ENCODE data around the gene MMP24OS. TPM values are rescaled to one million over a fixed set of nuclear protein-coding genes. Genes with fewer than 3 reads are reported as not detected.

Gene MMP24OS
- total RNA-seq, 1 donor: 20.1 TPM

- no peaks in the 10 kb centered on the region for H3K27me3 ChIP-seq (ENCODE audit: insufficient read depth, low read length)
- H3K4me1 ChIP-seq (ENCODE audit: insufficient read depth, low read length): peaks cover 15% of the 10 kb centered on the region
- no peak overlapping the region for H3K4me3 ChIP-seq (ENCODE audit: low read length)
- no peaks in the 10 kb centered on the region for H3K9me3 ChIP-seq (ENCODE audit: low read depth, low read length)
These were observed 37.7 kb downstream of the MMP24OS start for GRCh38 chr20:35240083-35240810.

GRCh38 chr20:35238735-35239134 is 39.2 kb downstream of the MMP24OS start:
- no peaks in the 10 kb centered on the region for H3K9me3 ChIP-seq (ENCODE audit: low read depth, low read length)
- no peaks in the 10 kb centered on the region for H3K27me3 ChIP-seq (ENCODE audit: insufficient read depth, low read length)
- peaks cover 15% of the 10 kb centered on the region for H3K4me1 ChIP-seq (ENCODE audit: insufficient read depth, low read length)
- no peak overlapping the region for H3K4me3 ChIP-seq (ENCODE audit: low read length)

GRCh38 chr20:35238170-35238569 is 39.8 kb downstream of the MMP24OS start:
- Histone ChIP-seq H3K4me3 (ENCODE audit: low read length) (no peak overlapping the region), H3K9me3 (ENCODE audit: low read depth, low read length) (no peaks in the 10 kb centered on the region), H3K27me3 (ENCODE audit: insufficient read depth, low read length) (no peaks in the 10 kb centered on the region), H3K4me1 (ENCODE audit: insufficient read depth, low read length) (peaks cover 15% of the 10 kb centered on the region)

- Histone ChIP-seq H3K4me3 (ENCODE audit: low read length) (no peak overlapping the region), H3K4me1 (ENCODE audit: insufficient read depth, low read length) (peaks cover 15% of the 10 kb centered on the region), H3K27me3 (ENCODE audit: insufficient read depth, low read length) (no peaks in the 10 kb centered on the region), H3K9me3 (ENCODE audit: low read depth, low read length) (no peaks in the 10 kb centered on the region)
These were observed 40.4 kb downstream of the MMP24OS start for GRCh38 chr20:35237486-35237885.

- Histone ChIP-seq H3K9me3 (ENCODE audit: low read depth, low read length) (no peaks in the 10 kb centered on the region), H3K27me3 (ENCODE audit: insufficient read depth, low read length) (no peaks in the 10 kb centered on the region), H3K4me1 (ENCODE audit: insufficient read depth, low read length) (peaks cover 15% of the 10 kb centered on the region), H3K4me3 (ENCODE audit: low read length) (no peak overlapping the region)
These were observed 42.0 kb downstream of the MMP24OS start for GRCh38 chr20:35235881-35236280.

GRCh38 chr20:35232575-35232974 is 45.3 kb downstream of the MMP24OS start:
- no peaks in the 10 kb centered on the region for H3K4me1 ChIP-seq (ENCODE audit: insufficient read depth, low read length)
- H3K27me3 ChIP-seq (ENCODE audit: insufficient read depth, low read length): peaks cover 16% of the 10 kb centered on the region
- no peaks in the 10 kb centered on the region for H3K9me3 ChIP-seq (ENCODE audit: low read depth, low read length)
- no peak overlapping the region for H3K4me3 ChIP-seq (ENCODE audit: low read length)

GRCh38 chr20:35226884-35227681 is 50.8 kb downstream of the MMP24OS start:
- H3K27me3 ChIP-seq (ENCODE audit: insufficient read depth, low read length): peaks cover 40% of the 10 kb centered on the region
- H3K4me1 ChIP-seq (ENCODE audit: insufficient read depth, low read length): peaks cover 5% of the 10 kb centered on the region
- no peak overlapping the region for H3K4me3 ChIP-seq (ENCODE audit: low read length)
- H3K9me3 ChIP-seq (ENCODE audit: low read depth, low read length): no peaks in the 10 kb centered on the region

Other genes starting within 250 kb of the MMP24OS start
- 55.3 TPM for gene TRPC4AP, start 185.3 kb downstream of the MMP24OS start, total RNA-seq
- 19.5 TPM for gene EDEM2, start 130.8 kb downstream of the MMP24OS start, total RNA-seq
- 1.2 TPM for gene PROCR, start 106.0 kb downstream of the MMP24OS start, total RNA-seq
- gene MMP24, start 51.4 kb downstream of the MMP24OS start, total RNA-seq: not detected
- gene EIF6, start 6.7 kb upstream of the MMP24OS start, total RNA-seq: 33.9 TPM
- gene FAM83C, start 14.3 kb upstream of the MMP24OS start, total RNA-seq: not detected
- 10.4 TPM for gene UQCC1, start 133.9 kb upstream of the MMP24OS start, total RNA-seq
- not detected for gene GDF5, start 160.1 kb upstream of the MMP24OS start, total RNA-seq
- 10.7 TPM for gene CEP250, start 177.5 kb upstream of the MMP24OS start, total RNA-seq

Measured in mononuclear cell (primary cell).